ENCODE measurements around the gene ACAP2.

ACAP2 gene

DNA sequence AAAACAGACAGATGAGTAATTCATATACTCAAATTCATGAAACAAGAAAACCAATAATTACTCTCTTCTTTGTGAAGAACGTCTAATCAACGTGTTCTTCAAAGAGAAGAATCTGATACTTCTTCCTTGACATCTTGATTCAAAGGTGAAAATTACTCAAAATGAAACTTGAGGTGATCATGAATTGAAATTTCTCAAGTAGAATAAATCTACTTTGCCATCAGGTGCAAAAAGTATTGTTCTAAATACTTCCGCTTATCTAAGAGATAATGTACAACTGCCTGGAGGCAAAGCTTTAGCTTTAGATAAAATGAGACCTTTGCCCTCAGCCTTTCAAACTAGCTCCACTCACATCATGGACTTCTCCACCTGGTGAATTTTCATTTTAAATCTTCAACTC lies 158.0 kb downstream of the ACAP2 start:
- DNase-seq: no peak

DNA sequence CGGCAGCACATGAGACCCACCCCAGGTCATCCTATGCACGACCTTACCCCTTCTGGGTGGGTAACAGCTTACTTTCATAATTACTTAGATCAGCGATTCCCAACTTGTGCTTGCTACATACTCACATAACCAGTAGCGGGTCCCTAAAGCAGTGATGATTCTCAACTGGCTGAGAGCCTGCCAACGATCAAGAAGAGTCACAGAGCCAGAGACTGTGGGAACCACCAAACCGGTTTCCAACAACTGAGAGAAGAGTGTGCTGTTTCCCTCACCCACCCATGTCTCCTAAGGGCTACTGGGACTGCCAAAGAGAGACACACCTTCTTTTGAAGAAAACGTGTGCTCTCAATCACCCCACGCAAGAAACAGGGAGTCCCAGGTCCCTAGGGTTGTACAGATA lies 159.9 kb downstream of the ACAP2 start:
- DNase-seq: no peak

DNA sequence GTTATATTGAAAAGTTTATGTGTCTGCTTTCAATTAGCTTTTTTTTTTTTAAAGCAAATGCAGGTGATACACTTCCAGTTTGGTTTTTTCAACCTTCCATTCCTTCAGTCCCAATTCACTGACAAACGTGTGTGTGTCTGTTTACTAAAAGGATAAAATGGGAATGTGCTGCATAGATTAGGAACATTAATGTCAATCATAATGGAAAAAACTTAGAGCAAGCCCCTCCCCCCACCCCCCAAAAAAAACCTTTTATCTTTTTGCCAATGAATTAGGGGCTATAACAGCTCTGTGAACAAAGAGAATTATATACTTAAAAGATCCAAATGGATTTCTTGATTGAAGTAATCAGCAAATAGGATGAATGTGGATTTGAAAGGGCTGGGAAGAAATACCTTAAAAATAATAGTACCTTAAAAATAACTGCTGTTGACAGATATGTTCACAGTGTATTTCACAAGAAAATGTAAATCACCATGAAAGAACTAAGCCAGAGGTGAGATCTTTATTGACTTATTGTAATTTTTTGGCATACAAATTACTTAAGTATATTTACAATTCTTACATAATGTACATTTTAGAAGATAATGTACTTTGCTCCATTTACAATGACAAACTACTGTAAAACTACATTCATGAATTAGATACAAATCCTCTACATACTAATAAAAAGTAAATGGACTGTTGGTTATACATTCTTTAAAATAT lies 168.4 kb downstream of the ACAP2 start:
- DNase-seq: no peak

DNA sequence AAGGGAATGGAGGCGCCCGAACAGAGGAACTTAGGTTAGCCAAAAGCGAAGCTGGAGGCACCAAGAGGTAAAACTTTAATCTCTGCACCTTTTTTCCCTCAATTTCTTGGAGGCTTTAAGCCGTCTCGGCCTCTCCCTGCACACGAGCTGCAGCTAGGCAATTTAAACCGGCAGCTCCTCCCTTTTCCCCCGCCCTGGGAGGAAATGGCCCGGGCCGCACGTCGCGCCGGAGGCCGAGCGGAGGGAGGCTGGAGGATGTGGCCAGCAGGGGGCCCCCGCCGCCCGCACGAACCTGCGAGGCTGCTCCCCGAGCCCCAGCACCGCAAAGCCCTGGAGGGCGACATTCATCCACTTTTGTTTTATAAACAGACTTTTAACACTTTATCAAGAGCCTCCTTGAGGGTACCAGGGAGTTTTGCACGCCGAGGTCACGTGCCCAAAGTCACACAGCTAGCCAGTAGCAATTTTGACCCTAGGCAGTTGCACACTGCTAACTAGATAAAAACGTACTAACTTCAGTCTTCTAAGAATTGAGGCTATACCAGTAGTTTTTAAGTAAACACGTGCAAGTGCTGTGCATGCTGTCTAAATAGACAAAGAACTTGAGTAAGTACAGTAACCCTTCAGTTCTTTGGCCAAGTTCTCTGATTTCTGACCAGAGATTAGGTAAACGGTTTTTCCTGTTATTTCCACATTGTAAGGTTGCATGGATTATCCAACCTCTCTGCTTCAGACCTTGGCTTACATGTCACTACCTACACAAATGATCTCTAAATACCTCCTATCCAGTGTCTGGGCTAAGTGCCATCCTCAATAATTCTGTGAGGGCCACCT lies 171.2 kb downstream of the ACAP2 start:
- peak; percentile 84 for DNase-seq

DNA sequence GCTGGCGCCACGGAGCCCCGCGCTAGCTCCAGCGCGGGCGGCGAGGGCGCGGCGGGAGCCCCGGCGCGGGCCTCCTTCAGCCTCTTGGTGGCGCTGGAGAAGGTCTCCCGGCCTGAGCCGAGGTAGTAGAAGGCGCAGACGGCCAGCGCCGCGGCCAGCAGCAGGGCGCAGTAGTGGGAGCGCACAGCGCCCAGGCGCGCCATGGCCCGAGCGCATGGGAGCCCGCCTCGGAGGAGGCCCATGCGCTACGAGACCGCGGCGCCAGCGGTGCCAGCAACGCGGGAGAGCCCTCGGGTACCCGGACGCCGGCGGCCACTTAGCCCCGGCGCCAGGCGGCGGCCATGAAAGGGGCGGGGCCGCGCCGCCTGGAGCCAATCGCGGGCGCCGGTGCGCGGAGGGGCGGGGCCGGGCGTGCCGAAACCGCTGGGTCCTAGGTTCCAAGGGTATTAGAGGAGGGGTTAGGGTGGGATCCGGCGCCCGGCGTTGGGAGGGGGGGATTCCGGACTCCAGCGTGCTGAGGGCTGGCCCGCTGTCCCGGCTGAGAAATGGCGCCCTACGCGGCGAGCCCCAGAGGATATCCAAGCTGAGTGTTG lies 171.9 kb downstream of the ACAP2 start, which contains the start of gene XXYLT1:
TSS of gene XXYLT1 (minus strand) at position 343 of the 593 bp plus-strand sequence. CDS start at position 242, 101 bp downstream.
- DNase-seq: peak; percentile 85

DNA sequence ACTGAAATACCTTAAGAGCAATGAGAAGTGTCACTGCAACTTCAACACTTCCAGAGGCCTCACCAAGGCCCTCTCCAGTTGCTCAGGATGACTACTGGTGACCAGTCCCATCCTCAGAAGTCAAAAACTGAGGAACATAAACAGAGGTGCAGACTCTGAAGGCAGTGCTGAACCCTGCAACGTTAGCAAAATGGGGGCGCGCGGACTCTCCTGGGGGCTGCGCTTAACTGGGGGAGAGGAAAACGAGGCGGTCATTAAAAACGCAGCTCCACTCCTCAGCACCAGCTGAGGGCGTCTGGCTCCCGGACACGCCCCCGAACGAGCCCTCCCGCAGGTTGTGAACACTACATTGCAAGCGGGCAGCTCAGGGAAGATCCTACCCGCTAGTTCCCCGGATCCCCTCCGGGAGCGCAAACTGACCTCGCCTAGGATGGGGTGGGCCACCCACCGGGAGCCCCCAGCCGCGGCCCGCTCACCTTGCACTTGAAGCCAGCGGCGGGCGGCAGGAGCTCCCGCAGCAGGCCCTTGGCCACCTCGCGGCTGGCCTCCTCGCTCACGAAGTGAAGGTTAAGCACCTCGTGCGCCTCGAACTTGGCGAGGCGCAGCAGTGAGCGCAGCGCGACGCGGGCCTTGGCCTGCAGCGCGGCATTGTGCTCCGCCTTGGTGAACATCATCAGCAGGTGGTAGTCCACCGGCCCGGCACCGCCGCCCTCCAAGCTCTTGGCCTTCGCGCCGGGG lies 172.6 kb downstream of the ACAP2 start:
- no peak for DNase-seq

DNA sequence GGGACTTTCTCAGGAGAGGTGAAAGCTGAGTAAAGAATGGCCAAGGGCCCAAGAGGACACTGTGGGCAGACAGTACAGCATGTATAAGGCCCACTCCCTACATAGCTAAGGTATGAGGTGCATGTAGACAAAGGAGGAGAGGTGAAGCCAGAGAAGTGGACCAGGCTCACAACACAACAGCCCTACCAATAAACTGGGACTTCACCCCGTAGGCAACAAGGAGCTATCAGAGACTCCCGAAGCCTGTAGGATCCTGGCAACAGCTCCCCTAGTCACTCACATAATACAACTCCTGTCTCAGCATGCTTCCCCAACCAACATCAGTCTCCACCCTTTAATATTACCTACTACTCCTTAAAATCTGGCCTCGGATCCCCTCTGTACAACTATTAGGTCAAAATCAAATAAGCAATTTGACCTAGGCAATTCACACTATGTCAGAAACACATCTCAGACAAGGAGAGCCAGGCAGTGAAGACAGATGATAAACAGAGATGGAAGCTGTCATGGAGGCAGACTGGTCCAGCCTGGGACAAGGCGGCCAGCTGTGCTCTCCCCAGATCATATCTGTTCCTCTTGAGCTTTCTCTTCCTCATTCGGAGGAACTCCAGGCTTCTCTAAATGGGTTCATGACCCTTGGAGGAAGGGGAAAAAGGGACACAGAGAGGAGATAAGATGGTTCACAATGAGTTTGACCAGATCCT lies 173.3 kb downstream of the ACAP2 start:
- no peak for DNase-seq

DNA sequence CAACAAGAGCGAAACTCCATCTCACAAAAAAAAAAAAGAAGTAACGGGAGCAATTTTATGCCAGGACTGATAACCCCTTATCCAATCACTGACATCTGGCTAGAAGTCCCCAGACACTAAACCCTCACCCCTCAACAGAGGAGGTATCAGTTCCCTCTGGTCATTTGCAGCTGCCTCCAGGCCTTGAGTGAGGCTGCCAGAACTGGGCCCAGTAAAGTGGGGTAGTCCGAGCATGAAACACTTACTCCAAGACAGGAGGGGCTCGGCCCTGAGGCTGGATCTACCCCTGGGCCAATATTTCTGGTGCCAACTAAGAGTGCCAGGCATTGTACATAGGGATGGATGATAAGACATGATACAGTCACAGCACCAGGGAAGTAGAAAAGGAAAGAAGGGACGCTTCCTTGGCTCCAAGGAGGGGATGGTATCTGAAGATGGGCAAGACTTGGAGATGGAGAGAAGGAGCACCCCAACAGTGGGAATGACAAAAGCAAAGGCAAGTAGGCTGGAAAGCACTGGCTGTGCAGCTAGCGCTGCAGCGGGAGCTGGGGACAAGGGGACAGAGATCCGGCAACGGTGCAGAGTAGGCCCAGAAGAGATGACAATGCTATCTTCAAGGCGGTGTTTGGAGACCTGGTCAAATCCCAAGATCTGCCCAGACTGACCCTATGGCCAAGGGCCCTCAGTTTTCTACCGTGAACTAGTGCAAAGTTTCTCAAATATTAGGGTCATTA lies 174.1 kb downstream of the ACAP2 start:
- DNase-seq: no peak

DNA sequence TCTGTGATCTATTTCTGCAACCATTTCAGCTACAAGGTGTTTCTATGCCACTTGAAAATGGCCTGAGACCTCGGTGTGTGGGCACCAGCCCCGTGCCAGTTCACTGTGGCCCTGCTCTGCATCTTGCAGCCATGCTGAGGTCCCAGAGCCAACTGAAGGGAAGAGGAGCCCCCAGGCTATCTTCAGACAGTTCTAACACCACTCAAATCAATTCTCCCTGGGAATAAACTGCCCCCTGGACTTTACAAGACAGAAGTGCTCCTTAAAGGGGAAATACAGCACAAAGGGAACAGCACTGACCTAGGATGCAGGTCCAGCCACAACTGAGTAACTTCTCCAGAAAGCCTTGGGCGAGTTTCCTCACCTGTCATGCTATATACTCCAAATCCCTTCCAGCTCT lies 175.7 kb downstream of the ACAP2 start:
- no peak for DNase-seq

DNA sequence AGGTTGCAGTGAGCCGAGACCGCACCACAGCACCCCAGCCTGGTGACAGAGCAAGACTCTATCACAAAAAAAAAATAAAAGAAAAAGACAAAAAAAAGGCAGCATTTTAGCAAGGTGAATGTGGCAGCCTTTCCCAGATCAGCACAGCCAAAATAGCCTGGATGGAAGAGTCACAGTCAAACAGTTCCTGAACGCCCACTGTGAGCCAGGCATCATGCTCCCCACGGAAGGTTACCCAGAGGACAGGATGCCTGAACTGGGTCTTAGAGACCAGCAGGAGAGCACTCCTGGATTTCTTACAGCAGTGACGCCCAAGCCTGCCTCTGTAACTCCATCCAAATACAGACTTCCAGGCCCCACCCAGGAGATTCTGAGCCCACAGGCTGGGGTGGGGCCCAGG lies 176.4 kb downstream of the ACAP2 start:
- no peak for DNase-seq

DNA sequence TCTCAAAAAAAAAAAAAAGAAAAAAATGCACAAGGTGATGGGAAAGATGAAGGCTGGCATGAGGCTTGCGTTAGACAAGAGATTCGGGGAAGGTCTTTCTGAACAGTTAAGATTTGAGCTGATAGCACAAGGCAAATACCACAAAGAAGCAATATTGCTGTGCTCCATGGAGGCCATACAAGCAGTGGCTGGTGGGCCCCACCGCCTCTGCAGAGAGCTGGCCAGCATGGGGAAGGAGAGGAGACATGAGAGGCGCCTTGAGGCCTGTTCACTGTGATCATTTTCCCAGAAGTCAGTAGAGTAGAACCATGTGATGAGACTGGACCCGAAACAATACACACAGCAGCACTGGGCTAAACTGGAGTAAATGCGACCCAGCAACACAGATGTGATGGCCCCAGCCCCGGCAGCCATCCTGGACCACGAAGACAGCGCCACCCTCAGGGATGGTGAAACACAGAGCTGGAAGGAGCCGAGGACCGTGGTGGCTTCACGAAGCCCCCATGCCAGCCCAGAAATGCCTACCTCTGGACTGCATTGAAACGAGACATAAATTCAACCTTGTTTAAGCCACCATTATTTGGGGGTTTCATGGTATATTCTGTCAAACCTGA lies 177.3 kb downstream of the ACAP2 start:
- no peak for DNase-seq

DNA sequence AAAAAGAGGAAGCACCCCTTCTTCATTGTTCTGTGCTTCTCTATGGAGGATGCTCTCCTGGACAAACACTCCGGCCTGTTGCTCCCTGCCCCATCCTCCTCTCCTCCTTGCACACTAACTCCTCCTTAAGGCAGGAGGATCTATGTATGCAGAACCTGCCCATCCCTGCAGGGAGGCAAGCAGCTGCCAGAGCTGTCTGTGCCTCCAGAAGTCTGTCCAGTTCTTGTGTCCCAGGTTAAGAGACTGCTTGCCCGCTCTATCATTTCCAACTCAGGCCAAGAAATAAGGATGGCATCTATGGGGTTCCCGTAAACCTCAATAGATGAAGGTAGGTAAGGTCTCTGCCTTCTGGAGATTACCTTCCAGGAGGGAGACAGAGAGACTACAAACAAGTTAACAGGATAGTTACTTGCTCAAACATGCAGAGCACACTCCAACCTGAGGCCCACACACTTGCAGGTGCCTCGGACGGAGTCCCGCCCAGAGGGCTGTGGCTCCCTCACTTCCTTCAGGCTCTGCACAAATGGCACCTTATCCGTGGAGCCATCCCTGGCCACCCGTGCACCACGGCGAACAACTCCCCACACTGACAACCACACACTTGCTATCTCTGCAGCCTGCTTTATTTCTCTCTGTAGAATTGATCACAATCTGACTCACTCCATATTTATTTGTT lies 178.8 kb downstream of the ACAP2 start:
- DNase-seq: no peak

DNA sequence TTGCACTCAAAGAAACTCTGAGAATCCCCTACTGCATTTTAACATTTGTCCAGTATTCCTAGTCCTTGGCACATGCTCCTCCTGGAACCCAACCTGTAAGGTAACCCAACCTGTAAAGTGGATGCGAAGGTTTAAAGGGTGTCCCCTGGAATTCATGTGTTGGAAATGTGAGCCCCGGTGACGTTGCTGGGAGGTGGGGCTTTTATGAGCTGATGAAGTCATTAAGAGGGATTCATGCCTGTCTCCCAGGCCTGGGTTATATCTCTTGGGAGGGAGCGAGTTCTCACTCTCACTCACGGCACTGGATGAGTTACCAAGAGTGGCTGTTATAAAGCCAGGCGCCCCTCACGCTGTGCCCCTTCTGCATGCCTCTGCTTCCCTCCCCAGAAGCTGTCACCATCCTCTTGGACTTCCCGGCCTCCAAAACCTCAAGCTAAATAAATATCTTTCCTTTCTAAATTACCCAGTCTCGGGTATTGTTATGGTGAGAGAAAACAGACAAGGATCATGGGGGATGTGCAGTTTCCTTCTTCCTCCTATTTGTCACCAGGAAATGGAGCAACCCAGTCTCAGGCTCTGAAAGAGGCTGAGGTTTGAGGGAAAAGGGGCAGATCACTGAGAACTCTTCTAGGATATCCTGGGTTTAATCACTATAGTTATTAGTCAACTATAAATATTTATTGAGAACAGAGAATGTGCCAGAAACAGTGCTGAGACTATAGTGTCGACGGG lies 179.5 kb downstream of the ACAP2 start:
- DNase-seq: no peak

DNA sequence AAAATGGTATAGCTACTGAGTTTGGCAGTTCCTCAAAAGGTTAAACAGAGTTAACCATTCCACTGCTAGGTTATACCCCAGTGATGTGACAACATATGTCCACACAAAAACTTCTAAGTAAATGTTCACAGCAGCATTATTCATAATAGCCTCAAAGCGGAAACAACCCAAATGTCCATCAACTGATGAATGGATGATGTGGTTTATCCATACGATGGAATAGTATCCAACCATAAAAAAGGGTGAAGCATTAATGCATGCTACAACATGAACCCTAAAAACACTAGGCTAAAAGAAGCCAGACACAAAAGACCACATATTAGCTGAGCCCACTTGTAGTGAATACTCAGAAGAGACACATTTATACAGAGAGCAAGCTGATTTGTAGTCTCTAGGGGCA lies 180.9 kb downstream of the ACAP2 start:
- DNase-seq: no peak

DNA sequence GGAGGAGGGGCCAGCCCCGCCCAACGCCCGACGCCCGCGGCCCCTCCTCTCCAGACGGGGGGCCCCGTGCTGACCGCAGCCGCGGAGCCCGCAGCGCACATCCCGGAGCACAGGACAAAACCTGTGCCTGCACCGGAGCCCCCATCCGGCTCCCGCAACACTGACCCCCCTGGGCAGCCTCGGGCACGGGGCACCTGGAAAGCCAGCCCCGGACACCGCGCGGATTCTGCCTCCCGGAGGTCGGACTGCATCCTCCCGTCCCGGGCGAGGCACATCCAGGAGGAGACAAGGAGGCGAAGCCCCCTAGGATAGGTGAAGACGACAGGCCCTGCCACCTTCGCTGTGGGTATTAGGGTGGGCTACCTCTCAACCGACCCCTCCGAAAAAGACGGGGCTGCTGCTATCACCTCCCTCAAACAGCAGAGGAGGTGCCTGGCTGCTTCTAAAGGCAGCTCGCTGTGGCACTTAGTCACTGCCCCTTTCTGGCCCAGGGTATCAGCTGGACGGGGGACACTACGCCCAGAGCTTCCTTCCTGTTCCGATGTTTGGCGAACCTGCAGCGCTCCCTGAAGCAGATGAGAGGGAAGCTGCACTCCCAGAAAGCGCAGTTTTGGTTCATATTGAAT lies 182.4 kb downstream of the ACAP2 start:
- DNase-seq: no peak

DNA sequence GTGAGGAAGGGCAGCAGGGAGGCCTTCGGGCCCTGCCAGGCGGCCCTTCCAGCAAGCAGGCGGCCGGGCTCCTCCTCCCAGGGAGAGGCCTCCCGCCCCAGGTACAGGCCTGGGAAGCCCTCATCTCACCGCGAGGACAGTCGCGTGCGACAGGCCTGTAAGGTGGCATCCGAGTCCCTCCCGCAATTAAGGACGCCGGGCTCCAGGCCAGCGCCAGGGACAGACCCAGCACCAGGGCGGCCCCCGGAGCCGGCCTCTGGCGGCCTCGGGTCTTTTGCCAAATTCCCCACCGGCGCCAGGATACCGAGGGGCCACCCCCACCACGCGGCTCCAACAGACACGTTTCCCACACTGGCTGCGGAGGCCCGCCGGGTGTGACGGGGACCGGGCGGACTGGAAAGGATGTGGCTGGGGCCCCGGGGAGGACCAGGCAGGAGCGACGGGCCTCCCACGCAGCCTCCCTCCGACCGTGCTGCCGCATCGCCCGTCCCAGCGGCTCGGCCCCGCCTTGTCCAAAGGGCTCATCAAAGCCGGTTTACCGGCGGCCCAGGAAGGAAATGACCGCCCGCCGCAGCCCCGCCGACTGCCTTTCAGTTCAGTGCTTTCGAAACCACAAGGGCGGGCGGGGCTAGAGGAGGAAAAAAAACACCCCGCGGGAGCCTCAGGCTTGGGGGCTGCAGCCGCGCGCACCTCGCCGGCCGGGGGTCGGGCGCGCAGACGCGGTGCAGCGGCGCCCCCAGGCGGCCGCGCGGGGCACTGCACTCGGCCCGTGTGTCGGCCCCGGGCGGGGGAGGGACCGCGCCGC lies 183.1 kb downstream of the ACAP2 start:
- DNase-seq: peak; percentile 75

DNA sequence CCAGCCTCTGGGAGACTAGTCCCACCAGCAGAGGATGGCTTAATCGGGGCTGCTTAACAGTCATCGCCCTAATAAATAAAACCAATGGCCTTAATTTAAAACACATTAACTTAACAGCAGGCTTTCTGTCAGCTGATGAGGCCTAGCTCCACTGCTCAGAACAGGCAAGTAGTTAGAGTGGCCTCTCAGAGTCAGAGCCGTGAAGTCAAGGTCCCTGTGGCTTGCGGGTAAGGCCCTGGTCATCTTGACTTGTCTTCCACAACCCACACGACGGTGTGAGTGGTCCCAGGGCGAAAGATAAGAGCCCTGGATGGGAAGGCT lies 183.7 kb downstream of the ACAP2 start:
- no peak for DNase-seq

DNA sequence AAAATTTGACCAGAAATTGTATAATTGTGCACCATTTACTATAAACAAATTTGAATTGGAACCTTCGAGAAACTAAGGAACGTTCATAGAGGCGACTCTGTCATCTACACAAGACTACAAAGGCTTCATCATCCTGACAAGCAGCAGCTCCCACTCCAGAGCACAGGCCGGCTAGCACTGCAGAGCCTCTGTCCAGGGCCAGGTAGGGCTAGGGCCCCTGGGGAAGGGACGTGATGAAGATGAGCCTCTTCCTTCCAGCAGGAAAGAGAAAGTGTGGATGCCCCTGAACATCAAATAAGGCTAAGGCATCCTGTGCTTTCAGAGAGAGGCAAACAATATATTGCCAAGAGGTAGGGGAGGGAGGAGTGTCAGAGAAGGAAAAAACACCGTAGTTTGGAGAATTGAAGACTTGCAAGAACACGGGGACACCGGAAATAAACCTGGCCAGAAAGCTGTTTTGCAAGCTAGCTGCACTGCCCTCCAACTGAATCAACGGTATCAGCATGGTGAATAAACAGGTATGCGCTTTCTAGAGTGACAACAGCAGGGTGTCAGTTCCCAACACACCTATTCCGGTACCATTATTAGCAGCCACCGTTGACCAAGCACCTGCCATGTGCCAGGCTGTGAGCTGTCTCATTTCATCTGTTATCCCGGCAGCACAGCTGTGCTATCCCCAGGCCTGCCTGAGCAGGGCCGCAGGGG lies 184.2 kb downstream of the ACAP2 start:
- DNase-seq: no peak
